HG03432 (cell line): ENCODE data around the gene ARID4B.
"Not testable (repeated sequence)": the region's sequence is repeated elsewhere in the genome, so short reads cannot be mapped to it uniquely, and the experiment has no call there.

ENCODE experiments used
- ATAC-seq: cut with Tn5 transposase; IDR thresholded peaks from one replicate; pipeline ENCODE4 v1.9.1; 2021; ENCODE audit warnings: mild to moderate bottlenecking, moderate library complexity; ENCODE audit not compliant: unreplicated experiment

Gene ARID4B

GRCh38 chr1:235327559-235328270 is at the start of gene ARID4B:
Gene ARID4B (minus strand): TSS chr1:235328179. CDS start chr1:235326919, 1,260 bp downstream.
- peak; percentile 18 for ATAC-seq

- ATAC-seq = no peak
Observed at GRCh38 chr1:235375919-235376605, 48.1 kb upstream of the ARID4B start.

- no peak for ATAC-seq
Observed at GRCh38 chr1:235369802-235370201, 41.8 kb upstream of the ARID4B start.

GRCh38 chr1:235368428-235368827 is 40.4 kb upstream of the ARID4B start:
- ATAC-seq = no peak

GRCh38 chr1:235367000-235367908 is 39.3 kb upstream of the ARID4B start, which contains the start of gene TBCE:
Gene TBCE (plus strand): TSS chr1:235367427. CDS start chr1:235380050, 12,623 bp downstream.
- peak; percentile 100 for ATAC-seq

GRCh38 chr1:235366286-235366685 is 38.3 kb upstream of the ARID4B start:
- ATAC-seq = no peak

- not testable (repeated sequence) for ATAC-seq
Observed at GRCh38 chr1:235364189-235364588, 36.2 kb upstream of the ARID4B start.

GRCh38 chr1:235358899-235359298 is 30.9 kb upstream of the ARID4B start:
- no peak for ATAC-seq

GRCh38 chr1:235357485-235358373 is 29.8 kb upstream of the ARID4B start:
- ATAC-seq = no peak

- ATAC-seq = no peak
Observed at GRCh38 chr1:235351898-235352297, 23.9 kb upstream of the ARID4B start.

GRCh38 chr1:235351441-235351840 is 23.5 kb upstream of the ARID4B start:
- no peak for ATAC-seq

GRCh38 chr1:235343726-235344125 is 15.7 kb upstream of the ARID4B start:
- no peak for ATAC-seq

GRCh38 chr1:235342471-235342870 is 14.5 kb upstream of the ARID4B start:
- ATAC-seq = no peak

- ATAC-seq = no peak
Observed at GRCh38 chr1:235342039-235342438, 14.1 kb upstream of the ARID4B start.

- no peak for ATAC-seq
Observed at GRCh38 chr1:235341334-235341733, 13.4 kb upstream of the ARID4B start.

- ATAC-seq = no peak
Observed at GRCh38 chr1:235339746-235340145, 11.8 kb upstream of the ARID4B start.

- no peak for ATAC-seq
Observed at GRCh38 chr1:235336903-235337302, 8.9 kb upstream of the ARID4B start.

GRCh38 chr1:235331401-235331800 is 3.4 kb upstream of the ARID4B start:
- ATAC-seq = no peak

GRCh38 chr1:235330918-235331285 is 2.9 kb upstream of the ARID4B start:
- no peak for ATAC-seq

GRCh38 chr1:235329139-235329902 is 1.3 kb upstream of the ARID4B start:
- peak; percentile 27 for ATAC-seq
